HL-60 (cell line): Measurements from ENCODE around the gene ANKRD39.

Experiments used
- TF ChIP-seq, protein P1 (sequence below): IDR thresholded peaks from one replicate; pipeline ENCODE4 v1.5.1; 2011; ENCODE audit warnings: low read length, control low read depth, inconsistent platforms; ENCODE audit not compliant: insufficient read depth
- TF ChIP-seq, protein P2 (sequence below): IDR thresholded peaks from 2 replicates; pipeline ENCODE4 v1.6.1; 2012; ENCODE audit warnings: low read depth; ENCODE audit not compliant: insufficient replicate concordance

DNA sequence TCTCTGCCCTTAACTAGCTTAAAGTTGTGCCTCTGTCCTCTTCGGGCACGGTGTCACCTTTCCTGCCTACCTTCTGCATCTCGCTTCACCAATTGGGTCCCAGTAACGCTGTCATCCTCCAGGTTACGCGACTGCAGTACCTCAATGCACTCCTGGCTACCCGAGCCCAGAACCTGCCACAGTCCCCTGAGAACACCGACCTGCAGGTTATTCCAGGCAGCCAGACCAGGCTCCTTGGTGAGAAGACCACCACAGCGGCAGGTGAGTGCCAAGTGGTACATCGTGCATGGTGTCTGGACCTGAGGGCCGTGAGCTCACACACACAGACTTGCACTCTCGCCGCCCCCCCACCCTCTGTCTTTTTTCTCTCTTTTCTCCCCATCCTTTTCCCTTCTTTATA is 28.9 kb downstream of the ANKRD39 start:
- TF ChIP-seq, protein P1, sequence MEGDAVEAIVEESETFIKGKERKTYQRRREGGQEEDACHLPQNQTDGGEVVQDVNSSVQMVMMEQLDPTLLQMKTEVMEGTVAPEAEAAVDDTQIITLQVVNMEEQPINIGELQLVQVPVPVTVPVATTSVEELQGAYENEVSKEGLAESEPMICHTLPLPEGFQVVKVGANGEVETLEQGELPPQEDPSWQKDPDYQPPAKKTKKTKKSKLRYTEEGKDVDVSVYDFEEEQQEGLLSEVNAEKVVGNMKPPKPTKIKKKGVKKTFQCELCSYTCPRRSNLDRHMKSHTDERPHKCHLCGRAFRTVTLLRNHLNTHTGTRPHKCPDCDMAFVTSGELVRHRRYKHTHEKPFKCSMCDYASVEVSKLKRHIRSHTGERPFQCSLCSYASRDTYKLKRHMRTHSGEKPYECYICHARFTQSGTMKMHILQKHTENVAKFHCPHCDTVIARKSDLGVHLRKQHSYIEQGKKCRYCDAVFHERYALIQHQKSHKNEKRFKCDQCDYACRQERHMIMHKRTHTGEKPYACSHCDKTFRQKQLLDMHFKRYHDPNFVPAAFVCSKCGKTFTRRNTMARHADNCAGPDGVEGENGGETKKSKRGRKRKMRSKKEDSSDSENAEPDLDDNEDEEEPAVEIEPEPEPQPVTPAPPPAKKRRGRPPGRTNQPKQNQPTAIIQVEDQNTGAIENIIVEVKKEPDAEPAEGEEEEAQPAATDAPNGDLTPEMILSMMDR, result no peak
- TF ChIP-seq, protein P2, sequence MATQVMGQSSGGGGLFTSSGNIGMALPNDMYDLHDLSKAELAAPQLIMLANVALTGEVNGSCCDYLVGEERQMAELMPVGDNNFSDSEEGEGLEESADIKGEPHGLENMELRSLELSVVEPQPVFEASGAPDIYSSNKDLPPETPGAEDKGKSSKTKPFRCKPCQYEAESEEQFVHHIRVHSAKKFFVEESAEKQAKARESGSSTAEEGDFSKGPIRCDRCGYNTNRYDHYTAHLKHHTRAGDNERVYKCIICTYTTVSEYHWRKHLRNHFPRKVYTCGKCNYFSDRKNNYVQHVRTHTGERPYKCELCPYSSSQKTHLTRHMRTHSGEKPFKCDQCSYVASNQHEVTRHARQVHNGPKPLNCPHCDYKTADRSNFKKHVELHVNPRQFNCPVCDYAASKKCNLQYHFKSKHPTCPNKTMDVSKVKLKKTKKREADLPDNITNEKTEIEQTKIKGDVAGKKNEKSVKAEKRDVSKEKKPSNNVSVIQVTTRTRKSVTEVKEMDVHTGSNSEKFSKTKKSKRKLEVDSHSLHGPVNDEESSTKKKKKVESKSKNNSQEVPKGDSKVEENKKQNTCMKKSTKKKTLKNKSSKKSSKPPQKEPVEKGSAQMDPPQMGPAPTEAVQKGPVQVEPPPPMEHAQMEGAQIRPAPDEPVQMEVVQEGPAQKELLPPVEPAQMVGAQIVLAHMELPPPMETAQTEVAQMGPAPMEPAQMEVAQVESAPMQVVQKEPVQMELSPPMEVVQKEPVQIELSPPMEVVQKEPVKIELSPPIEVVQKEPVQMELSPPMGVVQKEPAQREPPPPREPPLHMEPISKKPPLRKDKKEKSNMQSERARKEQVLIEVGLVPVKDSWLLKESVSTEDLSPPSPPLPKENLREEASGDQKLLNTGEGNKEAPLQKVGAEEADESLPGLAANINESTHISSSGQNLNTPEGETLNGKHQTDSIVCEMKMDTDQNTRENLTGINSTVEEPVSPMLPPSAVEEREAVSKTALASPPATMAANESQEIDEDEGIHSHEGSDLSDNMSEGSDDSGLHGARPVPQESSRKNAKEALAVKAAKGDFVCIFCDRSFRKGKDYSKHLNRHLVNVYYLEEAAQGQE, result no peak
